Activated naive CD4-positive, alpha-beta T cell treated with anti-CD3 and anti-CD28 coated beads, Interleukin-2, amount 10 ng/mL, durations not matched to agents 7 days and 5 days (primary cell): ENCODE data around the gene SMIM1.

Experiments used
- CTCF ChIA-PET: fragments of 350-600 bp; sonication (Branson Sonifier 250); formaldehyde crosslinking; loops from one replicate; lab custom pipeline; 2021; ENCODE audit warnings: antibody characterized with exemption; lab: Charles Lee
- DNase-seq: peaks from one replicate; pipeline ENCODE4 v3.0.0-alpha.2; 2020
- H3K27ac Mint-ChIP-seq: one replicate; pipeline ENCODE4 v1.8.0; 2021; ENCODE audit warnings: mild to moderate bottlenecking, moderate library complexity, mixed read lengths
- H3K27me3 Mint-ChIP-seq: one replicate; pipeline ENCODE4 v1.8.0; 2021; ENCODE audit warnings: mild to moderate bottlenecking, mixed read lengths
- H3K36me3 Mint-ChIP-seq: one replicate; pipeline ENCODE4 v1.8.0; 2021; ENCODE audit warnings: mixed read lengths
- H3K4me1 Mint-ChIP-seq: one replicate; pipeline ENCODE4 v1.8.0; 2021; ENCODE audit warnings: mixed read lengths
- H3K4me3 Mint-ChIP-seq: one replicate; pipeline ENCODE4 v1.8.0; 2021; ENCODE audit warnings: mild to moderate bottlenecking, moderate library complexity, mixed read lengths
- H3K9me3 Mint-ChIP-seq: one replicate; pipeline ENCODE4 v1.8.0; 2021; ENCODE audit warnings: mixed read lengths

SMIM1 gene

DNA sequence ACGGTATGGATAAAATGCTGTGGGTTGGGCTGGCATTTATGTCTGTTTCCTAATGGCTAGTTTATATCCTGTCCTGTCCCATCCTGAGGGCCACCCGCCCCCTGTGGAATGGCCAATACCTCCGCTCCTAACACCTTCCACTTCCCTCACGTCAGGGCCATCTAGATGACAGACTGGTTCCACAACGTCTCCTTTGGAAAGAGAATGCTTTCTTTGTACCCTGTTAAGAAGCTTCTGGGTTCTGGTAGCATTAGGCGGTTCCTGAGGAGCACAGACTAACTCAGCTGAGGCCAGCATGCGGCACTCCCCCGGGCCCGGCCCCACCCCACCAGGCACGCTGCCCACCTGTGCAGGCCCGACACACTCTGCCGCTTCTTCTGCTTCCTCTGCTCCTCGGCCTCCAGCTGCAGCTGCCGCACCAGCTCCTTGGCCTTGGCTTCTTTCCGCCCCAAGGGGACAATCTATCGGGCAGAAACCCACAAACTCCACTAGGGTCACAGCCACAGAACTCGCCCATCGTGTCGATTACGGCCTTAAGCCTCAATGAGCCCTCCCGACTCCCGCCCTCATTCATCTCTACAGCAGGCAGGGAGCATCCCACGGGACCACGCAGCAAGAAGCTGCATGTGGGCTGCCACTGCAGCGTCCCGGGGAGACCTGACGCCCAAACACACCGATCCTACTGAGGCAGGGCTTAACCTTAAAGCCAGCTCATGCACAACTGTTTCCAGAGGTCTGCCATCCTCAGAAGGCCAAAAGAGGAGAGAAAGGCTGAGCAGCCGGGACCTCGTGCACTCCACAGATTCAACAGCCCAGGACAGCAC lies 11.3 kb downstream of the SMIM1 start:
- Mint-ChIP-seq H3K27me3 (no peaks in the 10 kb centered on the region), H3K9me3 (no peaks in the 10 kb centered on the region), H3K4me1 (peaks cover 8% of the 10 kb centered on the region), H3K27ac (no peak overlapping the region), H3K4me3 (no peak overlapping the region), H3K36me3 (peaks cover 47% of the 10 kb centered on the region)
- no peak for DNase-seq
- CTCF ChIA-PET: no interaction called here

GRCh38 chr1:3785045-3785444 lies 12.5 kb downstream of the SMIM1 start:
- CTCF ChIA-PET: no interaction called here
- Mint-ChIP-seq H3K27ac (no peak overlapping the region), H3K27me3 (no peaks in the 10 kb centered on the region), H3K4me1 (peaks cover 8% of the 10 kb centered on the region), H3K36me3 (peaks cover 43% of the 10 kb centered on the region), H3K4me3 (no peak overlapping the region), H3K9me3 (no peaks in the 10 kb centered on the region)
- DNase-seq: no peak

GRCh38 chr1:3785456-3786157 lies 13.1 kb downstream of the SMIM1 start:
- CTCF ChIA-PET: no interaction called here

DNA sequence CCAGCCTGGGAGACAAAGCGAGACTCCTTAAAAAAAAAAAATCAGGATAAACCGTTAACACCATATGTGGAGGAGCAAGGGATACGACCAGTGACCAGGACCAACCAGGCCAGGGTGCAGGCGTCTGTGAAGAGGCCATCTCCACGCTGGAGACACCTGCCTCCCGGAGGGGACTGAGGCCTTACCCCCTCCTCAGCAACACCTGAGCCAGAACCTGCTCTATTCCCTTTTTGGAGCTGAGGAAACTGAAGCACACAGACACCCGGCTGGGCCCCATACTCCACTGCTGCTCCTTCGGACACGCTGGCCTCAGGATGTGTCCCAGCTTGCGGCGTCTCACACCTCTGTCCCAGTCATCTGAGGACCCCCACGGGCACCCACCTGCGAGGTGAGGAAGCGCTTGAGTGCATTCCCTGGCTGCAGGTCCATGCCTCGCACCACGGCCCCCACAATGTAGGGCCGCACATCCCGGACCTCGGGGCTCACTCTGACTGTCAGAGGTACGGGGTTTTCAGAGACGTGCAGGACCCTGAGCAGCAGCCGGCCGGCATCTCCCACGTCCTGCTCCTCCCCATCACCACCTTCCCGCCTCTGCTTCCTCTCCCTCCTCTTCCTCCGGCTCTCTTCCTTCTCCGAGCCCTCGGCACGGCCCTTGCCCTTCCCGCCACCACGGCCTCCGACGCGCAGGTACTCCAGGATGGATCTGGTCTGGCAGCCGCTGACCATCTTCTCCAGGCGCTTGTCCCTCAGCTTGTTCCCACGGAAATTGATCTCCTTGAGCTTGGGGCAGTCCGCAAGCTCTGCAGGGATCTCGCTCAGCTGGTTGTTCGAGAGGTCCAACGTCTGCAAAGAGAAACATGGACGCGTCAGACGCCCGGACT lies 14.2 kb downstream of the SMIM1 start:
- peak overlapping the region; percentile 52 for H3K27ac Mint-ChIP-seq
- no peaks in the 10 kb centered on the region for H3K27me3 Mint-ChIP-seq
- peaks cover 8% of the 10 kb centered on the region for H3K4me1 Mint-ChIP-seq
- H3K36me3 Mint-ChIP-seq: peaks cover 33% of the 10 kb centered on the region
- no peaks in the 10 kb centered on the region for H3K9me3 Mint-ChIP-seq
- H3K4me3 Mint-ChIP-seq: no peak overlapping the region
- CTCF ChIA-PET: interaction anchor here (1.1 kb wide), 1 partner anchor 11 kb away, joined by 3 read pairs; no protein-coding TSS in a partner anchor
- no peak for DNase-seq

More at GRCh38 chr1:3785456-3786157, 13.1 kb downstream of the SMIM1 start:
- Mint-ChIP-seq H3K36me3 (peaks cover 38% of the 10 kb centered on the region), H3K27ac (no peak overlapping the region), H3K4me1 (peaks cover 8% of the 10 kb centered on the region), H3K27me3 (no peaks in the 10 kb centered on the region), H3K9me3 (no peaks in the 10 kb centered on the region), H3K4me3 (no peak overlapping the region)
- DNase-seq: no peak

GRCh38 chr1:3787349-3787715 lies 14.8 kb downstream of the SMIM1 start:
- no peak overlapping the region for H3K27ac Mint-ChIP-seq
- peaks cover 31% of the 10 kb centered on the region for H3K36me3 Mint-ChIP-seq

GRCh38 chr1:3787745-3788605 lies 15.4 kb downstream of the SMIM1 start:
- Mint-ChIP-seq H3K9me3 (no peaks in the 10 kb centered on the region), H3K27ac (peak overlapping the region; percentile 68)

More at GRCh38 chr1:3787349-3787715, 14.8 kb downstream of the SMIM1 start:
- no peaks in the 10 kb centered on the region for H3K9me3 Mint-ChIP-seq
- H3K4me1 Mint-ChIP-seq: peaks cover 12% of the 10 kb centered on the region
- DNase-seq: no peak
- H3K27me3 Mint-ChIP-seq: no peaks in the 10 kb centered on the region
- CTCF ChIA-PET: interaction anchor here (1.1 kb wide), 1 partner anchor 11 kb away, joined by 3 read pairs; no protein-coding TSS in a partner anchor
- H3K4me3 Mint-ChIP-seq: no peak overlapping the region

GRCh38 chr1:3788756-3789420 lies 16.3 kb downstream of the SMIM1 start:
- Mint-ChIP-seq H3K4me3 (no peak overlapping the region), H3K36me3 (peaks cover 28% of the 10 kb centered on the region), H3K4me1 (peaks cover 22% of the 10 kb centered on the region), H3K27ac (no peak overlapping the region), H3K9me3 (no peaks in the 10 kb centered on the region), H3K27me3 (no peaks in the 10 kb centered on the region)
- no peak for DNase-seq
- CTCF ChIA-PET: interaction anchor here (0.7 kb wide), 1 partner anchor 1244 kb away, joined by 3 read pairs; no protein-coding TSS in a partner anchor

More at GRCh38 chr1:3787745-3788605, 15.4 kb downstream of the SMIM1 start:
- no peak for DNase-seq
- H3K27me3 Mint-ChIP-seq: no peaks in the 10 kb centered on the region
- peaks cover 27% of the 10 kb centered on the region for H3K36me3 Mint-ChIP-seq
- CTCF ChIA-PET: interaction anchor here (1.1 kb wide), 1 partner anchor 12 kb away, joined by 3 read pairs; no protein-coding TSS in a partner anchor
- peaks cover 14% of the 10 kb centered on the region for H3K4me1 Mint-ChIP-seq
- H3K4me3 Mint-ChIP-seq: no peak overlapping the region

- CTCF ChIA-PET: interaction anchor here (0.9 kb wide), 1 partner anchor 14 kb away, joined by 3 read pairs; no protein-coding TSS in a partner anchor
- no peak for DNase-seq
- H3K36me3 Mint-ChIP-seq: peaks cover 20% of the 10 kb centered on the region
- no peak overlapping the region for H3K27ac Mint-ChIP-seq
- peaks cover 30% of the 10 kb centered on the region for H3K4me1 Mint-ChIP-seq
- no peaks in the 10 kb centered on the region for H3K9me3 Mint-ChIP-seq
- no peak overlapping the region for H3K4me3 Mint-ChIP-seq
- no peaks in the 10 kb centered on the region for H3K27me3 Mint-ChIP-seq
Observed at GRCh38 chr1:3789421-3790300, 17.1 kb downstream of the SMIM1 start.

DNA sequence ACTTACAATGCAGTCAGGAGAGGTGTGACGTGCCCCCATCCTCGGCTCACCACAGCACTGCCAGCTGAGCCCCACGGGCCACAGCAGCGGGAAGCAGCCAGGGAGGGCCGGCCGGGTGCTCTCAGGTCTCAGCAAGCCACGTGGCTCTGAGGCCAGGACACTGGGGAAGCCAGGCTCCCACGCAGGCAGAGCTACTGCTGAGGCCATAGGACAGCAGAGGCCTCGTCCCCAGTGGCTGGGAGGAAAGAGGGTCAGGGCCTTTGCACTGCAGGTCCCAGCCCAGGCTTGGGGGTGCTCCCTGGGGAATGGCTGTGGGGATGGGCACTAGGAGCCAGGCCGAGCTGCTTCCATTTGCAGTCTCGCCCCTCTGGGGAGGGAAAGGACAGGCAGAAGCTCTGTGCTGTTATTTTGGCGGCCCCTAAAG lies 18.0 kb downstream of the SMIM1 start:
- Mint-ChIP-seq H3K27ac (no peak overlapping the region), H3K4me3 (no peak overlapping the region), H3K36me3 (peaks cover 15% of the 10 kb centered on the region), H3K27me3 (no peaks in the 10 kb centered on the region), H3K9me3 (no peaks in the 10 kb centered on the region), H3K4me1 (peaks cover 36% of the 10 kb centered on the region)
- no peak for DNase-seq
- CTCF ChIA-PET: interaction anchor here (0.9 kb wide), 1 partner anchor 14 kb away, joined by 3 read pairs; no protein-coding TSS in a partner anchor

- H3K27me3 Mint-ChIP-seq: no peaks in the 10 kb centered on the region
- peaks cover 14% of the 10 kb centered on the region for H3K36me3 Mint-ChIP-seq
- H3K4me3 Mint-ChIP-seq: no peak overlapping the region
- H3K9me3 Mint-ChIP-seq: no peaks in the 10 kb centered on the region
- no peak overlapping the region for H3K27ac Mint-ChIP-seq
- no peak for DNase-seq
- H3K4me1 Mint-ChIP-seq: peaks cover 37% of the 10 kb centered on the region
- CTCF ChIA-PET: no interaction called here
Observed at GRCh38 chr1:3790952-3791351, 18.4 kb downstream of the SMIM1 start.

- Mint-ChIP-seq H3K4me1 (peaks cover 40% of the 10 kb centered on the region), H3K27ac (peak overlapping the region; percentile 84), H3K9me3 (no peaks in the 10 kb centered on the region), H3K27me3 (peaks cover 14% of the 10 kb centered on the region), H3K36me3 (peaks cover 14% of the 10 kb centered on the region), H3K4me3 (peak overlapping the region; percentile 85)
- peak; percentile 38 for DNase-seq
- CTCF ChIA-PET: interaction anchor here (1.5 kb wide), 1 partner anchor 10 kb away, joined by 3 read pairs; no protein-coding TSS in a partner anchor
Observed at GRCh38 chr1:3795453-3796214, 23.1 kb downstream of the SMIM1 start.
